Colonic mucosa (tissue), 4 donors: Measurements from ENCODE around the gene MIPOL1. TPM values are rescaled to one million over a fixed set of nuclear protein-coding genes. Genes with fewer than 3 reads are reported as not detected.

Experiments
- DNase-seq: peaks from one replicate; pipeline ENCODE4 v3.0.0-alpha.2; 2020
- H3K27ac ChIP-seq: fragments of 200-600 bp; one replicate; pipeline ENCODE4 v1.8.0; 2021
- H3K27me3 ChIP-seq: fragments of 200-600 bp; one replicate; pipeline ENCODE4 v1.8.0; 2021
- H3K36me3 ChIP-seq: fragments of 200-600 bp; one replicate; pipeline ENCODE4 v1.8.0; 2021
- H3K4me1 ChIP-seq: fragments of 200-600 bp; one replicate; pipeline ENCODE4 v1.8.0; 2021; ENCODE audit warnings: mild to moderate bottlenecking
- H3K4me3 ChIP-seq: fragments of 200-600 bp; one replicate; pipeline ENCODE4 v1.8.0; 2021
- H3K9ac ChIP-seq, 2 donors: one replicate each; pipeline ENCODE4 v1.7.0; 2013; ENCODE audit warnings: control low read depth in 2 of 2, low read depth in 2 of 2, low read length in 2 of 2
- H3K9me3 ChIP-seq: fragments of 200-600 bp; one replicate; pipeline ENCODE4 v1.8.0; 2021
- intact Hi-C: fragments of 100-400 bp; cut with DNase I; formaldehyde crosslinking; loops from one replicate; pipeline ENCODE4 v1.14.1; 2022
- total RNA-seq, 2 donors: library from RNA; stranded (reverse); fragmentation: NEBNext Ultra II Directional in 1 of 2; extraction: Animal tissue kit (Norgen Biotek cat#: 25700) in 1 of 2; gene quantifications; one replicate each; pipeline ENCODE4 v1.2.1, GENCODE V29; 2021
- TF ChIP-seq, protein P1 (sequence below): fragments of 200-600 bp; IDR thresholded peaks from one replicate; pipeline ENCODE4 v1.8.0; 2022; ENCODE audit warnings: antibody characterized with exemption, mild to moderate bottlenecking
- donor health status: healthy.
- donor health status: DM: no; HTN: no; CAD: no.
- donor health status: DM: no; HTN: no; CAD: no.

MIPOL1 gene
- total RNA-seq, 2 donors from 2014 or later = 4.9 to 7.7 TPM

DNA sequence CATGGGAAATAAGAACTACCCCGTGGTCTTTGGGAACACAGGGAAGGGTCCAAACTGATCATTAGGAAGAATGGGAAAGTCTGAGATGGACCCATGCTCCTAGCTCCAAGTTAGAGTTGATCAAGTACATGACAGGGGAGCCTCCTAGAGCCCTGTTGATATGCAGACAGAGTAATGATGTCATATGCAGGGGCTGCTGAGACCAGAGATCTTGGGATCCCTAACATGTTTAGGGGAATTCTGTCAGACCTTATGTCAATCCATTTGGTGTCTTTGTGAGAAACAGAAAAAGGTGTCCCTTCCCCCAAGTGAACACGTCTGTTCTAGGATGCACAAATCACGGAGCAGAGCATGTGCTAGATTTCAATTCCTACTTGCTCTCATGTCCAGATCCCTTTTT lies 31.9 kb upstream of the MIPOL1 start:
- H3K9me3 ChIP-seq = no peaks in the 10 kb centered on the region
- no peak overlapping the region for H3K4me3 ChIP-seq
- intact Hi-C loops = no loop called here
- TF ChIP-seq, protein P1, sequence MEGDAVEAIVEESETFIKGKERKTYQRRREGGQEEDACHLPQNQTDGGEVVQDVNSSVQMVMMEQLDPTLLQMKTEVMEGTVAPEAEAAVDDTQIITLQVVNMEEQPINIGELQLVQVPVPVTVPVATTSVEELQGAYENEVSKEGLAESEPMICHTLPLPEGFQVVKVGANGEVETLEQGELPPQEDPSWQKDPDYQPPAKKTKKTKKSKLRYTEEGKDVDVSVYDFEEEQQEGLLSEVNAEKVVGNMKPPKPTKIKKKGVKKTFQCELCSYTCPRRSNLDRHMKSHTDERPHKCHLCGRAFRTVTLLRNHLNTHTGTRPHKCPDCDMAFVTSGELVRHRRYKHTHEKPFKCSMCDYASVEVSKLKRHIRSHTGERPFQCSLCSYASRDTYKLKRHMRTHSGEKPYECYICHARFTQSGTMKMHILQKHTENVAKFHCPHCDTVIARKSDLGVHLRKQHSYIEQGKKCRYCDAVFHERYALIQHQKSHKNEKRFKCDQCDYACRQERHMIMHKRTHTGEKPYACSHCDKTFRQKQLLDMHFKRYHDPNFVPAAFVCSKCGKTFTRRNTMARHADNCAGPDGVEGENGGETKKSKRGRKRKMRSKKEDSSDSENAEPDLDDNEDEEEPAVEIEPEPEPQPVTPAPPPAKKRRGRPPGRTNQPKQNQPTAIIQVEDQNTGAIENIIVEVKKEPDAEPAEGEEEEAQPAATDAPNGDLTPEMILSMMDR = no peak
- no peaks in the 10 kb centered on the region for H3K4me1 ChIP-seq
- DNase-seq = no peak
- no peaks in the 10 kb centered on the region for H3K36me3 ChIP-seq
- H3K27me3 ChIP-seq = no peaks in the 10 kb centered on the region
- no peak overlapping the region for H3K27ac ChIP-seq
- no peak overlapping the region for H3K9ac ChIP-seq

DNA sequence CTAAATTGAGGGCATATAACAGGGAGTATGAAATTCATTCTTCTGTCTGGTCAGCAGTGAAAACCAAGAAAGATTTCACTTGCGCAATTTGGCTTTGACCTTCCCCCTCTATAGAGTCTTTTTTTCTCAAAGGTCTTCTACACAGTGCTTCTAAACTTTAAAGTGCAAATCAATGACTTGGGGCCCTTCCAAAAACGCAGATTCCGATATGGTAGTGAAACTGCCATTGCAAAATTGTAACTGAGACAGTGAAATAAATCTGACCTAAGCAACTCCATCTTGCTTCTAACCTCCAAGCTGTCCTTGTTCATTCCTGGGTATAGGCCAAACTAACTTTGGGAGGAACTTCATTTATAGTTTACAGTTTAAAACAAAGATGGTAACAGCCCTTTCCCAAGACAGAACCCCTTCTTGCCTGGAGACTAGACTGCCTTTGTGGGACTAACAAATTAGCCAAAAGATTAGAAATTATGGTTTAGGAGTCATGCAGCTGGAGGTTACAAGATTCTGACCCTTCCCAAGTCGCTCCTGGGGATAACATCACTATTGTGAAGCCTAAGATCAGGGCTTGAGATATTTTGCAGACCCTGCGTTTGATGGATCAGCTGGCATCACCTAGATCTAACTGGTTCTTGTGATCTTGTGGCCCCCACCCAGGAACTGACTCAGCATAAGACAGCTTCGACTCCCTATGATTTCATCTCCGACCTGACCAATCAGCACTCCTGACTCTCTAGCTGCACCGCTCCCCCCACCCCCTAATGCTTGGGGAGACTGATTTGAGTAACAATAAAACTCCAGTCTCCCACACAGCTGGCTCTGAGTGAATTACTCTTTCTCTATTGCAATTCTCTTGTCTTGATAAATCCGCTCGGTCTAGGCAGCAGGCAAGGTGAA lies 30.3 kb upstream of the MIPOL1 start:
- no peaks in the 10 kb centered on the region for H3K36me3 ChIP-seq
- H3K27ac ChIP-seq = no peak overlapping the region
- H3K9ac ChIP-seq = no peak overlapping the region
- TF ChIP-seq, protein P1 = no peak
- H3K4me1 ChIP-seq = no peaks in the 10 kb centered on the region
- intact Hi-C loops = no loop called here
- no peaks in the 10 kb centered on the region for H3K9me3 ChIP-seq
- DNase-seq = no peak
- H3K4me3 ChIP-seq = no peak overlapping the region
- no peaks in the 10 kb centered on the region for H3K27me3 ChIP-seq

- no peak overlapping the region for H3K27ac ChIP-seq
- intact Hi-C loops = no loop called here
- no peaks in the 10 kb centered on the region for H3K9me3 ChIP-seq
- no peak for DNase-seq
- no peaks in the 10 kb centered on the region for H3K36me3 ChIP-seq
- TF ChIP-seq, protein P1 = no peak
- H3K4me1 ChIP-seq = no peaks in the 10 kb centered on the region
- no peak overlapping the region for H3K4me3 ChIP-seq
- no peaks in the 10 kb centered on the region for H3K27me3 ChIP-seq
- H3K9ac ChIP-seq = no peak overlapping the region
Observed at GRCh38 chr14:37168721-37169120, 29.0 kb upstream of the MIPOL1 start.

- no peaks in the 10 kb centered on the region for H3K36me3 ChIP-seq
- DNase-seq = no peak
- H3K4me3 ChIP-seq = no peak overlapping the region
- no peaks in the 10 kb centered on the region for H3K4me1 ChIP-seq
- H3K9ac ChIP-seq = no peak overlapping the region
- H3K9me3 ChIP-seq = no peaks in the 10 kb centered on the region
- intact Hi-C loops = no loop called here
- H3K27ac ChIP-seq = no peak overlapping the region
- H3K27me3 ChIP-seq = no peaks in the 10 kb centered on the region
- TF ChIP-seq, protein P1 = no peak
Observed at GRCh38 chr14:37170237-37170636, 27.5 kb upstream of the MIPOL1 start.

DNA sequence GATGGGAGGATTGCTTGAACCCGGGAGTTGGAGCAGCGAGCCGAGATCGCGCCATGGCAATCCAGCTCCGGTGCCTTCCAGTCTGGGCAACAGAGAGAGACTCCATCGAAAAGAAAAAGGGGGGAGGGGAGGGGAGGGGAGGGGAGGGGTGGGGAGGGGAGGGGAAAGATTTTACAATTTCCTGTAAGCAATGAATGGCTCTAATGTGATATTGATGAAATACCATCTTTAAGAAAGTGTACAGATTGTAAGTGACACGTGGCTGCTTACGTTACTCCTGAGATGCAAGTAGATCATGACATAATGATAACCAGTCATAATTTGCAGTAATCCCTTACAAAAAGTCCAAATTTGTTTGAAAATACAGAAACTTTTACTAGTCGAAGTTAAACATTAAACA lies 26.7 kb upstream of the MIPOL1 start:
- TF ChIP-seq, protein P1 = no peak
- no peaks in the 10 kb centered on the region for H3K9me3 ChIP-seq
- intact Hi-C loops = no loop called here
- H3K4me1 ChIP-seq = no peaks in the 10 kb centered on the region
- no peak for DNase-seq
- no peak overlapping the region for H3K9ac ChIP-seq
- H3K27me3 ChIP-seq = no peaks in the 10 kb centered on the region
- no peak overlapping the region for H3K27ac ChIP-seq
- H3K4me3 ChIP-seq = no peak overlapping the region
- H3K36me3 ChIP-seq = no peaks in the 10 kb centered on the region
